K562 (cell line): ENCODE results near the gene SHC1. TPM values are rescaled to one million over a fixed set of nuclear protein-coding genes. Genes with fewer than 3 reads are reported as not detected.

Experiments
- AFF1 ChIP-seq, 2 experiments: fragments of 450-650 bp; IDR thresholded peaks; 2 replicates each; pipeline ENCODE4 v1.6.1; 2018; ENCODE audit warnings: mild to moderate bottlenecking in 2 of 2, low read depth in 1 of 2; ENCODE audit not compliant: partially characterized antibody in 2 of 2
- CLOCK ChIP-seq: fragments of 250-450 bp; sonication (Bioruptor Pico); IDR thresholded peaks from 2 replicates; pipeline ENCODE4 v1.4.0; 2020; ENCODE audit warnings: mild to moderate bottlenecking, moderate library complexity, borderline replicate concordance
- HLTF ChIP-seq: fragments of 450-650 bp; IDR thresholded peaks from 2 replicates; pipeline ENCODE4 v1.6.1; 2016
- PCBP1 ChIP-seq: fragments of 200-400 bp; formaldehyde crosslinking; IDR thresholded peaks from 2 replicates; pipeline ENCODE4 v1.6.1; 2018; ENCODE audit warnings: mild to moderate bottlenecking, low read depth, low read length; ENCODE audit not compliant: poor library complexity, severe bottlenecking
- RCOR1 ChIP-seq, 2 experiments: IDR thresholded peaks; 2 replicates each; pipeline ENCODE4 v1.6.1; 2012; ENCODE audit warnings: low read depth in 2 of 2, low read length in 2 of 2, borderline replicate concordance in 1 of 2, improper control_type of control experiment in 1 of 2
- SAFB2 ChIP-seq: fragments of 200-400 bp; formaldehyde crosslinking; IDR thresholded peaks from 2 replicates; pipeline ENCODE4 v1.6.1; 2018; ENCODE audit warnings: borderline replicate concordance, low read length, low read depth, moderate library complexity; ENCODE audit not compliant: severe bottlenecking
- SP1 ChIP-seq: sonication (generic); formaldehyde crosslinking; IDR thresholded peaks from 2 replicates; pipeline ENCODE4 v1.8.1; 2022; ENCODE audit warnings: mild to moderate bottlenecking, missing genetic modification reagents
- SREBF2 ChIP-seq: sonication (generic); formaldehyde crosslinking; IDR thresholded peaks from 2 replicates; pipeline ENCODE4 v1.4.0; 2020; ENCODE audit warnings: mild to moderate bottlenecking, missing genetic modification reagents
- STAT5A ChIP-seq: IDR thresholded peaks from 2 replicates; pipeline ENCODE4 v1.6.1; 2012; ENCODE audit warnings: low read length, inconsistent platforms, borderline replicate concordance
- STAT5B ChIP-seq: fragments of 250-450 bp; sonication (Bioruptor Pico); IDR thresholded peaks from 2 replicates; pipeline ENCODE4 v1.8.0; 2021; ENCODE audit warnings: mild to moderate bottlenecking, inconsistent platforms
- ZKSCAN3 ChIP-seq: fragments of 250-450 bp; sonication (Bioruptor Pico); IDR thresholded peaks from 2 replicates; pipeline ENCODE4 v1.4.0; 2020
- ZNF224 ChIP-seq: sonication (generic); formaldehyde crosslinking; IDR thresholded peaks from 2 replicates; pipeline ENCODE4 v1.8.0; 2022; ENCODE audit warnings: mild to moderate bottlenecking, missing genetic modification reagents
- ZNF280B ChIP-seq: fragments of 250-450 bp; sonication (Bioruptor Pico); IDR thresholded peaks from 2 replicates; pipeline ENCODE4 v1.5.1; 2021; ENCODE audit warnings: mild to moderate bottlenecking
- ZNF398 ChIP-seq: fragments of 250-450 bp; sonication (Bioruptor Pico); IDR thresholded peaks from 2 replicates; pipeline ENCODE4 v1.8.0; 2021; ENCODE audit warnings: moderate library complexity, mild to moderate bottlenecking, inconsistent platforms
- ZNF740 ChIP-seq, 3 experiments: fragments of 200-800 bp in 1 of 3; sonication (Bioruptor generic) in 1 of 3; sonication (generic) in 1 of 3; formaldehyde crosslinking in 1 of 3; IDR thresholded peaks; 2 replicates each; pipeline versions ENCODE4 v1.6.1 to v1.8.0; 2016 to 2022; ENCODE audit warnings: mild to moderate bottlenecking in 2 of 3, missing compliant biosample characterization in 2 of 3, missing genetic modification characterization in 2 of 3, missing genetic modification reagents in 1 of 3
- polyA plus RNA-seq, 8 experiments: library from polyadenylated mRNA; depleted of rRNA in 4 of 8; stranded (reverse) in 5 of 8; unstranded in 3 of 8; fragments of >200 nt; fragmentation: Nextera tagmentation in 2 of 8; fragmentation: Illumina TruSeq in 1 of 8; extraction: Ambion mirVana in 2 of 8; extraction: Trizol in 1 of 8; gene quantifications; 2 replicates each; pipeline versions ENCODE4 v1.2.1 to v1.2.3, GENCODE V29; 2011 to 2014; ENCODE audit warnings: inconsistent platforms in 1 of 8, missing spikeins in 1 of 8
- total RNA-seq, 7 experiments: library from RNA; depleted of rRNA in 6 of 7; stranded (reverse); fragments of >200 nt in 6 of 7; fragmentation: Illumina TruSeq in 2 of 7; extraction: Trizol in 2 of 7; gene quantifications; 2 replicates each; pipeline versions ENCODE4 v1.2.1 to v1.2.3, GENCODE V29; 2011 to 2021; ENCODE audit warnings: low replicate concordance in 1 of 7

SHC1 gene
- total and polyA plus RNA-seq, 9 of the 15 experiments (the other 6 are each of a cell fraction or from before 2014, with no cell fraction given), result 4.1 to 113 (median 51.9) TPM

DNA sequence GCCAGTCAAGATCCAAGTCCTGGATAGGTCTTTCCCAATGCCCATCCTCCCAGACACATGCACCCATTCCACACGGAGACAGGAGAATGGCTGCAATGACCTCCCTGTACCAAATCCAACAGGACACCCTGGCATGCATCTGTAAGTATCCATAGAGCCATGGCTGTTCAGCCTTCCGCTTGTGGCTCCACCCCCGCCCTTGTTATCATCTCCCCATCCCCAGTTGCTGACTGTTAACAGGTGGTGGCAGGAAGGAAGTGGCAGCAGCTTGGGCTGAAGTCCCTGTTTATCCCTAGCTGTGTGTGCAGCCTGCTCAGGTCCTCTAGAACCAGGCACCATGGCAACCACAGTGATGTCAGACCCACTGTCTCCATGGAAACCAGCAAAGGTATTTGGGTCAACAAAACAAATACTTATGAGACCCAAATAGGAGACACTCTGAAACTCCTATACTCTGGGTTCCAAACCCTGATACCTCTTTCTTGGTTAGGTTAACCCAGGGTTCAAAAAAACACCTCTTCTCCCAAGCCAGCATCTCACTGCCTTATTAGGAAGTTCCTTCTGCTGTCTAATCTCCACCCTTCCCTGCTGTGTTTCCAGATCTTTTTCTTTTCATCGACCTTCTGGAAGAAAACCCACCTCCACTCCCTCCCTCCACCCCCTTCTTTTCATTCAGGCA is 15.4 kb downstream of the SHC1 start (continued):
- TF ChIP-seq SREBF2 (no peak), AFF1 (IDR thresholded peaks at IDR 0.05; ENCODE audit: low read depth in 1 of 2, partially characterized antibody in 2 of 2) (no peak), ZNF280B (CRISPR knock-in tag) (no peak), ZKSCAN3 (no peak), RCOR1 (IDR thresholded peaks at IDR 0.05; ENCODE audit: borderline replicate concordance in 1 of 2, low read depth in 2 of 2, low read length in 2 of 2) (peak in 1 of 2 experiments; percentile 90; a peak in 2 of 4 replicates), ZNF224 (CRISPR knock-in tag) (no peak), ZNF398 (no peak), STAT5B (CRISPR knock-in tag) (no peak), HLTF (no peak), SAFB2 (no peak), CLOCK (no peak), PCBP1 (no peak), ZNF740 (CRISPR knock-in tag; IDR thresholded peaks at IDR 0.05) (no peak), ZNF740 (tag; IDR thresholded peaks at IDR 0.05) (no peak), STAT5A (no peak), SP1 (CRISPR knock-in tag) (no peak)
